Neural cell (in vitro differentiated cells): ENCODE measurements around the gene EEIG2.

ENCODE experiments used
- TAF1 ChIP-seq: IDR thresholded peaks from 2 replicates; pipeline ENCODE4 v1.6.1; 2012; ENCODE audit warnings: low read depth
- TF ChIP-seq, protein P1 (sequence below): fragments of 450-650 bp; IDR thresholded peaks from 2 replicates; pipeline ENCODE4 v1.5.1; 2014; ENCODE audit warnings: antibody characterized with exemption, mild to moderate bottlenecking, moderate library complexity; ENCODE audit not compliant: poor library complexity, severe bottlenecking

DNA sequence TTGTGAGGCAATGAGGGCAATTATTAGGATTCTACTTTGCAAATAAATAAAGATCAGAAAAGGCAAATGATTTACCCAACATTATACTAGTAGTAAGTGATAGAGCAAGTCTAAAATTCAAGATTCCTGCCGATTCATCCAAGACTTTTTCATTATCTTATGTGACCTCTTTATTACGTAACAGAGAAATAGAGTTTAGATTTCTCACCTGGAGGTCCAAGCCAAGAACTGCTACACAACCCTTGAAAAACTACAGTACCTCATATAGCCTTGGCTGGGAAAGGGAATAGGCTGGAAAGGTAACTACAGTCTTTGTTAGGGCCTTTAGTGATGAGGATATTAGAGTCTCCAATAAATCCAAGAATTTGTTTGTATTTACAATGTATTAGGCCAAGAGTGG lies 13.3 kb downstream of the EEIG2 start:
- TF ChIP-seq TAF1, result no peak
- TF ChIP-seq, protein P1, sequence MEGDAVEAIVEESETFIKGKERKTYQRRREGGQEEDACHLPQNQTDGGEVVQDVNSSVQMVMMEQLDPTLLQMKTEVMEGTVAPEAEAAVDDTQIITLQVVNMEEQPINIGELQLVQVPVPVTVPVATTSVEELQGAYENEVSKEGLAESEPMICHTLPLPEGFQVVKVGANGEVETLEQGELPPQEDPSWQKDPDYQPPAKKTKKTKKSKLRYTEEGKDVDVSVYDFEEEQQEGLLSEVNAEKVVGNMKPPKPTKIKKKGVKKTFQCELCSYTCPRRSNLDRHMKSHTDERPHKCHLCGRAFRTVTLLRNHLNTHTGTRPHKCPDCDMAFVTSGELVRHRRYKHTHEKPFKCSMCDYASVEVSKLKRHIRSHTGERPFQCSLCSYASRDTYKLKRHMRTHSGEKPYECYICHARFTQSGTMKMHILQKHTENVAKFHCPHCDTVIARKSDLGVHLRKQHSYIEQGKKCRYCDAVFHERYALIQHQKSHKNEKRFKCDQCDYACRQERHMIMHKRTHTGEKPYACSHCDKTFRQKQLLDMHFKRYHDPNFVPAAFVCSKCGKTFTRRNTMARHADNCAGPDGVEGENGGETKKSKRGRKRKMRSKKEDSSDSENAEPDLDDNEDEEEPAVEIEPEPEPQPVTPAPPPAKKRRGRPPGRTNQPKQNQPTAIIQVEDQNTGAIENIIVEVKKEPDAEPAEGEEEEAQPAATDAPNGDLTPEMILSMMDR, result no peak
